Stimulated activated naive B cell treated with anti-CD40 and anti-IgM and Interleukin-4, amounts not matched to agents 10 μg/mL and 1 μg/mL and 100 μg/mL, for 72 hours (primary cell): Measurements from ENCODE around the gene PADI3.

Experiments used
- ATAC-seq, 2 donors: fragments of 150-1000 bp; cut with Tn5 transposase; replicated peaks; 2 replicates each; pipeline ENCODE4 v1.10.0; 2021; ENCODE audit warnings: moderate library complexity in 1 of 2
- DNase-seq: peaks from one replicate; pipeline ENCODE4 v3.0.0; 2021
- H3K27ac Mint-ChIP-seq: one replicate; pipeline ENCODE4 v1.8.0; 2022; ENCODE audit warnings: mild to moderate bottlenecking, mixed read lengths
- H3K27me3 Mint-ChIP-seq, 2 donors: one replicate each; pipeline ENCODE4 v1.8.0; 2022; ENCODE audit warnings: mixed read lengths in 2 of 2
- H3K36me3 Mint-ChIP-seq, 2 donors: one replicate each; pipeline ENCODE4 v1.8.0; 2022; ENCODE audit warnings: mixed read lengths in 2 of 2, mild to moderate bottlenecking in 1 of 2
- H3K4me1 Mint-ChIP-seq, 2 donors: one replicate each; pipeline ENCODE4 v1.8.0; 2022; ENCODE audit warnings: mixed read lengths in 2 of 2, mild to moderate bottlenecking in 1 of 2
- H3K4me3 Mint-ChIP-seq, 2 donors: one replicate each; pipeline ENCODE4 v1.8.0; 2022; ENCODE audit warnings: mild to moderate bottlenecking in 2 of 2, mixed read lengths in 2 of 2, moderate library complexity in 1 of 2
- H3K9me3 Mint-ChIP-seq, 2 donors: one replicate each; pipeline ENCODE4 v1.8.0; 2022; ENCODE audit warnings: mixed read lengths in 2 of 2, mild to moderate bottlenecking in 1 of 2

PADI3 gene

DNA sequence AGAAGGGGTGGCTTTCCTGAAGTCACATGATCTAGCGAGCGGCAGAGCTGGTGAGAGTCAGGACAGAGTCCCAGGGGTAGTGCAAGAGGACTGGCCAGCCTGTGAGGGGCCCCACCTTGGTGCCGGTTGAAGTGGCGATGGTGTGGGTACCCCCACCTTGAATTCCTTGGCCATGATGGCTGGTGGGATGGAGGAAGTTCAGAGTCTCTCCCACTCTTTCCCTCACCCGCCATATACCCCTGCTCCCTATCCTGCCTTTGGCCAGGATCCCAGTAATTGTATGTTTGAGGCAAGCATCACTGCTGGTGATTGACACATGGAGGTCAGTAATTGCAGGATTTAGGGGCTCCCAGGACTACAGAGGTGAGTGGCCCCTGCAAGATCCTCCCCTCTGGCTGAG lies 11.8 kb downstream of the PADI3 start:
- H3K27ac Mint-ChIP-seq = no peak overlapping the region
- H3K4me1 Mint-ChIP-seq = no peaks in the 10 kb centered on the region
- DNase-seq (no peak), ATAC-seq (no peak)
- no peak overlapping the region for H3K4me3 Mint-ChIP-seq
- H3K27me3 Mint-ChIP-seq = peaks cover 12 to 22% of the 10 kb centered on the region in 2 donors
- H3K9me3 Mint-ChIP-seq = peaks cover 0 to 4% of the 10 kb centered on the region in 2 donors
- no peaks in the 10 kb centered on the region for H3K36me3 Mint-ChIP-seq

GRCh38 chr1:17263936-17264335 lies 15.0 kb downstream of the PADI3 start:
- H3K27me3 Mint-ChIP-seq = peaks cover 7 to 12% of the 10 kb centered on the region in 2 donors
- no peak overlapping the region for H3K4me3 Mint-ChIP-seq
- no peaks in the 10 kb centered on the region for H3K36me3 Mint-ChIP-seq
- DNase-seq = no peak
- H3K4me1 Mint-ChIP-seq = no peaks in the 10 kb centered on the region
- no peak overlapping the region for H3K27ac Mint-ChIP-seq
- H3K9me3 Mint-ChIP-seq = peaks cover 0 to 4% of the 10 kb centered on the region in 2 donors
- ATAC-seq = no peak

DNA sequence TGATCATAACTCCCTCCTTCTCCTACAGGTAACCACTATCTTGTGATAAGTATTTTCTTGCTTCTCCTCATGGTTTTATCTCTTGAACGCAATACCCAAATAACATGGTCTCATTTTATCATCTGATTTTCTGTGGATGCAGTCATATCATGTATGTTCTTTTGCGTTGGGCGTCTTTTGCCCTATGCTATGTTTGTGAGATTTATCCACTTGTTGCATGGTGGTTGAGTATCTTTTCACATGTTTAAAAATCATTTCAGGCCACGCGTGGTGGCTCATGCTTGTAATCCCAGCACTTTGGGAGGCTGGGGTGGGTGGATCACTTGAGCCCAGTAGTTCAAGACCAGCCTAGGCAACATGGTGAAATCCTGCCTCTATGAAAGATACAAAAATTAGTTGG lies 15.6 kb downstream of the PADI3 start:
- ATAC-seq (no peak), DNase-seq (no peak)
- Mint-ChIP-seq H3K27ac (no peak overlapping the region), H3K4me1 (no peaks in the 10 kb centered on the region), H3K36me3 (no peaks in the 10 kb centered on the region), H3K4me3 (no peak overlapping the region), H3K9me3 (peaks cover 0 to 4% of the 10 kb centered on the region in 2 donors), H3K27me3 (peaks cover 5 to 8% of the 10 kb centered on the region in 2 donors)

GRCh38 chr1:17265162-17265561 lies 16.3 kb downstream of the PADI3 start:
- no peak for DNase-seq
- no peaks in the 10 kb centered on the region for H3K4me1 Mint-ChIP-seq
- H3K27me3 Mint-ChIP-seq = peaks cover 3 to 6% of the 10 kb centered on the region in 2 donors
- H3K27ac Mint-ChIP-seq = no peak overlapping the region
- no peaks in the 10 kb centered on the region for H3K36me3 Mint-ChIP-seq
- no peak for ATAC-seq
- peaks cover 0 to 4% of the 10 kb centered on the region in 2 donors for H3K9me3 Mint-ChIP-seq
- H3K4me3 Mint-ChIP-seq = no peak overlapping the region

DNA sequence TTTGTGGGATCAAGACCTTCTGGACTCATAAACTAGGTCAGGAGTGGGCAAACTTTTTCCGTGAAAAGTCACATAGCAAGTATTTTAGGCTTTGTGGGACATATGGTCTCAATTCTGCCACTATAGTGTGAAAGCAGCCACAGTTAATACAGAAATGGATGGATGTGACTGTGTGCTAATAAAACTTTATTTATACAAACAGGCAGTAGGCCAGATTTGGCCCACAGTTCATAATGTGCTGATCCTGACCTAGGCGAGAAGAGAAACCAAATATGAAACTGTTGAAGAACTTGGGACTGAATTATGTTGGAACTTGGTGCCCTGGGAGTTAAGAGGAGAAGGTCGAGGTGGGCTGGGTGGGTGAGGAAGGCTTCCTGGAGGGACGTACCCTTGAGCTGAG lies 17.1 kb downstream of the PADI3 start:
- DNase-seq (no peak), ATAC-seq (no peak)
- H3K27ac Mint-ChIP-seq = no peak overlapping the region
- H3K4me3 Mint-ChIP-seq = no peak overlapping the region
- peaks cover 0 to 6% of the 10 kb centered on the region in 2 donors for H3K27me3 Mint-ChIP-seq
- peaks cover 0 to 4% of the 10 kb centered on the region in 2 donors for H3K9me3 Mint-ChIP-seq
- no peaks in the 10 kb centered on the region for H3K4me1 Mint-ChIP-seq
- no peaks in the 10 kb centered on the region for H3K36me3 Mint-ChIP-seq

DNA sequence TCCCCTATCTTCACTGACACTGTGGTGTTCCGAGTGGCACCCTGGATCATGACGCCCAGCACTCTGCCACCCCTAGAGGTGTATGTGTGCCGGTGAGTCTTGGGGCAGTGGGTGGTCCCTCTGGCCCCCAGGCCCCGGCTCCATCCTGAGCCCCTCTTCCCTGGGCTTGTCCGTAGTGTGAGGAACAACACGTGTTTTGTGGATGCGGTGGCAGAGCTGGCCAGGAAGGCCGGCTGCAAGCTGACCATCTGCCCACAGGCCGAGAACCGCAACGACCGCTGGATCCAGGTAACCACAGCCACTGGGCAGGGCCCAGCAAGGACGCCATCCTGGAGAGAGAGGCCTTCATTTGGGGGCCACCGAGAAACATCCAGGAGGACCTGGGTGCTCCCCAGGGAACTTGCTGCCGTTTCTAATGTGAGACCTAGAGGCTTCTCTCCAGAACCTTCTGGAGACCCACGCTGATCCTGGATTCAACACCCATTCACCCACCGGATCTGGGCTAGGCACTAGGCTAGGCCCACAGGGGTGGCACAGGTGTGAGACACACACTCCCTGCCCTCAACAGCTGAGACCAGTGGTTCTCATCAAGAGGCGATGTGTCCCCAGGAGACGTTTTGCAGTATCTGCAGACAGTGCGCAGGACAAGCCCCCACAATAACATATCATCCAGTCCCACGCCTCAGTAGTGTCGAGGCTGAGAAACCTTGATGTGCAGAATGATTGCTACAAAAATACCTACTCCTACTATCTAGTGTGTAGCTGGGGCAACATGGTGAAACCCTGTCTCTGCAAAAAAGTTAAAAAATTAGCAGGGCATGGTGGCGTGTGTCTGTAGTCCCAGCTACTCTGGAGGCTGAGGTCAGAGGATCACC lies 22.2 kb downstream of the PADI3 start:
- peaks cover 5 to 14% of the 10 kb centered on the region in 2 donors for H3K27me3 Mint-ChIP-seq
- H3K36me3 Mint-ChIP-seq = no peaks in the 10 kb centered on the region
- ATAC-seq (no peak), DNase-seq (no peak)
- no peaks in the 10 kb centered on the region for H3K4me1 Mint-ChIP-seq
- no peak overlapping the region for H3K4me3 Mint-ChIP-seq
- no peaks in the 10 kb centered on the region for H3K9me3 Mint-ChIP-seq
- no peak overlapping the region for H3K27ac Mint-ChIP-seq

- H3K9me3 Mint-ChIP-seq = no peaks in the 10 kb centered on the region
- H3K4me3 Mint-ChIP-seq = no peak overlapping the region
- H3K27me3 Mint-ChIP-seq = peaks cover 5 to 14% of the 10 kb centered on the region in 2 donors
- no peak for DNase-seq
- no peaks in the 10 kb centered on the region for H3K4me1 Mint-ChIP-seq
- H3K36me3 Mint-ChIP-seq = no peaks in the 10 kb centered on the region
- ATAC-seq = no peak
- no peak overlapping the region for H3K27ac Mint-ChIP-seq
Measured at GRCh38 chr1:17272066-17272465, 23.2 kb downstream of the PADI3 start.

GRCh38 chr1:17272646-17273045 lies 23.7 kb downstream of the PADI3 start:
- Mint-ChIP-seq H3K4me3 (no peak overlapping the region), H3K4me1 (no peaks in the 10 kb centered on the region), H3K9me3 (no peaks in the 10 kb centered on the region), H3K36me3 (no peaks in the 10 kb centered on the region), H3K27me3 (peaks cover 8 to 14% of the 10 kb centered on the region in 2 donors), H3K27ac (no peak overlapping the region)
- ATAC-seq (no peak), DNase-seq (no peak)

- no peak overlapping the region for H3K4me3 Mint-ChIP-seq
- no peaks in the 10 kb centered on the region for H3K4me1 Mint-ChIP-seq
- no peaks in the 10 kb centered on the region for H3K9me3 Mint-ChIP-seq
Measured at GRCh38 chr1:17273096-17273495, 24.2 kb downstream of the PADI3 start.

DNA sequence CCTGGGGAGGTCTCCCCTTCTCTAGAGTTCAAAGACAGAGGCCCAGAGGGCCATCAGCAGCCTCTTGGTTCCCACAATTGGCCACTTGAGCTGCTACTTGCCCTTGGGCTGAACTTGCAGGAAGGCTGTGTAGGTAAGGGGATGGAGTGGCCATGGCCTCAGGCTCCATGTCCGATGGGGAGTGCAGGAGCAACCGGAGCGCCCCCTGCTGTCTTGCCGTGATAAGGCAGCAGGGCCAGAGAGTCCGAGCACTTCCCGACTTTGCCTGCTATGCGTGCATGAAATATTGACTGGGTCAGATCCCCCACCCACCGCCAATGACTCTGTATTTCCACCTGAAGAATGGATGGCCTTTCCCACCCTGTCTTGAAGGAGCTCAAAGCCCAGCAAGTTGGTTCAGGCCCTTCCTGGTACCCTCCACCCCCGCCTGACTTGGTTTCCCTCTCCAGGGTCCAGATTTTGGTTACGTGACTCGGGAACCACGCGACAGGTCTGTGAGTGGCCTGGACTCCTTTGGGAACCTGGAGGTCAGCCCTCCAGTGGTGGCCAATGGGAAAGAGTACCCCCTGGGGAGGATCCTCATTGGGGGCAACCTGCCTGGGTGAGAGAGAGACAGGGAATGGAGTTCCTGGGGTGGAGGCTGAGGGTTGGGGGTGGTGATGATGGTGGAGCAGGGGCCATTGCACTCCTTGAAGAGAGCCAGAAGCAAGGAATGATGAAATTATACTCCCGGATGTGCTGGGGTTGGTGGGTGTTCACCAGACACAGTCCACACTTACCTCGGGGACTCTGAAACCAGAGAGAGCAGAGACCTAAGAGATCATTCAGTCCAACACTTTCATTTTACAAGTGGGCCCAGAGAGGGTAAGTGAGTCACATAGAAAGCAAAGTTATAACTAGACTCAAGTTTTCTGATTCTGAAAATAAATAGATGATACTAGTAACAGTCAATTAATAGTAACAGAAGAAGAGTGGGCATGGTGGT lies 25.6 kb downstream of the PADI3 start:
- DNase-seq = peak; percentile 20
- Mint-ChIP-seq H3K36me3 (no peaks in the 10 kb centered on the region), H3K4me3 (no peak overlapping the region), H3K4me1 (no peaks in the 10 kb centered on the region), H3K27me3 (peaks cover 10 to 18% of the 10 kb centered on the region in 2 donors), H3K27ac (no peak overlapping the region), H3K9me3 (no peaks in the 10 kb centered on the region)
- ATAC-seq = peak in 1 of 2 donors; percentile 69

More at GRCh38 chr1:17273096-17273495, 24.2 kb downstream of the PADI3 start:
- Mint-ChIP-seq H3K27ac (no peak overlapping the region), H3K36me3 (no peaks in the 10 kb centered on the region), H3K27me3 (peaks cover 10 to 14% of the 10 kb centered on the region in 2 donors)
- ATAC-seq (no peak), DNase-seq (no peak)

GRCh38 chr1:17276568-17276967 lies 27.7 kb downstream of the PADI3 start:
- Mint-ChIP-seq H3K36me3 (no peaks in the 10 kb centered on the region), H3K4me3 (no peak overlapping the region), H3K27ac (no peak overlapping the region), H3K4me1 (peaks cover 0 to under 1% of the 10 kb centered on the region in 2 donors), H3K27me3 (peaks cover 18 to 19% of the 10 kb centered on the region in 2 donors), H3K9me3 (no peaks in the 10 kb centered on the region)
- DNase-seq = no peak
- ATAC-seq = no peak

DNA sequence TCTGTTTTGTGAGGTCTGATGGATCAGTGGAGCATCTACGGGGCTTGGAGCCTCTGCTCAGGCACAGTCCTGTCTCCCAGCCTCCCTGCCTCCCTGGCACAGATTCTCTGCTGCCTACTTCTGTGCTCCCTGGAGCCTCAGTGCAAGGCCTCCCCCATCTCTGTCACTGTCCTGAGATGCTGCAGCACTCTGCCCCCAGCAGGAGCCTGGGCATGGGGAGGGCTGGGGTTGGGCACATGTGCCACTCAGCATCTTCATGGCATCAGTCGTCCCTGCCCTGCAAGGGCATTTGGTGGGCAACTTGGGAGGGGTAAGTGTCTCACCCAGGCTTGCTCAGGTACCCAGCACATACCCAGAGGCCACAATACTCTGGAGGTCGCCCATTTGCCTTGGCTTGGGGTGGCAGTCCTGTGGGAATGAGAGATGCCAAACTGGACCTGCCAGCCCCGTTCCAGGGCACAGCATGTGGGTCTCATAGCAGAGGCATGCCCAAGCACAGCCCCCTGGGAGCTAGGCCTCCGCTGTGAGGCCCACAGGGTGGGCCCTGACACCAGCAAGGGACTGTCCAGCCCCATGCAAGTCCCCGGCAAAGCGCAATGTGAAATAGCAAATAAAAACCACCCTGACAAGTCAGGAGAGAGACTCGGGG lies 28.7 kb downstream of the PADI3 start:
- H3K9me3 Mint-ChIP-seq = no peaks in the 10 kb centered on the region
- DNase-seq (no peak), ATAC-seq (no peak)
- no peak overlapping the region for H3K4me3 Mint-ChIP-seq
- no peak overlapping the region for H3K27ac Mint-ChIP-seq
- H3K36me3 Mint-ChIP-seq = no peaks in the 10 kb centered on the region
- peaks cover 25 to 26% of the 10 kb centered on the region in 2 donors for H3K27me3 Mint-ChIP-seq
- H3K4me1 Mint-ChIP-seq = peaks cover 6 to 7% of the 10 kb centered on the region in 2 donors

- peaks cover 6 to 7% of the 10 kb centered on the region in 2 donors for H3K4me1 Mint-ChIP-seq
- no peak overlapping the region for H3K27ac Mint-ChIP-seq
- no peak for ATAC-seq
Measured at GRCh38 chr1:17278996-17279830, 30.3 kb downstream of the PADI3 start.

More at GRCh38 chr1:17278996-17279830, 30.3 kb downstream of the PADI3 start:
- DNase-seq = no peak
- no peak overlapping the region for H3K4me3 Mint-ChIP-seq
- no peaks in the 10 kb centered on the region for H3K36me3 Mint-ChIP-seq
- H3K27me3 Mint-ChIP-seq = peaks cover 33 to 34% of the 10 kb centered on the region in 2 donors
- H3K9me3 Mint-ChIP-seq = no peaks in the 10 kb centered on the region
